Right ventricle myocardium superior (tissue), 1 donor: ENCODE results near the gene RNU4-1. TPM values are rescaled to one million over a fixed set of nuclear protein-coding genes. Genes with fewer than 3 reads are reported as not detected.

Experiments
- ATAC-seq: fragments of 200-7000 bp; cut with Tn5 transposase; one replicate; pipeline ENCODE4 v1.9.1; 2020; ENCODE audit warnings: mild to moderate bottlenecking; ENCODE audit not compliant: poor library complexity
- DNase-seq: peaks from one replicate; pipeline ENCODE4 v3.0.0-alpha.2; 2020
- intact Hi-C: fragments of 100-400 bp; cut with DNase I; formaldehyde crosslinking; loops from one replicate; pipeline ENCODE4 v1.11.2; 2022
- total RNA-seq: library from RNA; stranded (reverse); fragmentation: NEBNext Ultra II Directional; extraction: Animal tissue kit (Norgen Biotek cat#: 25700); gene quantifications from one replicate; pipeline ENCODE4 v1.2.1, GENCODE V29; 2021
- donor health status: DM: no; HTN: yes; CAD: no; lungs with severe emphysema.

RNU4-1 gene
- total RNA-seq, 1 donor from 2014 or later, result 3,793 TPM

- DNase-seq, result peak; percentile 91
- peak; percentile 97 for ATAC-seq
- intact Hi-C loops, result no loop called here
Observed at GRCh38 chr12:120301962-120302815, 9.2 kb upstream of the RNU4-1 start, which contains the start of gene SIRT4. Gene SIRT4, plus strand, starts transcription at chr12:120302321. Its CDS starts 1,241 bp downstream, at chr12:120303562.

DNA sequence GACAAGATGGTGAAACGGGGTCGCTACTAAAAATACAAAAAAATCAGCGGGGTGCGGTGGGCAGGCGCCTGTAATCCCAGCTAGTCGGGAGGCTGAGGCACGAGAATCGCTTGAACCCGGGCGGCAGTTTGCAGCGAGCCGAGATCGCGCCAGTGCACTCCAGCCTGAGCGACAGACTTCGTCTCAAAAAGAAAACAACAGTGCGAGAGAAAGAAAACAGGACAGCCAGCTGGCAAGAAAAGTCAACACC is 701 bp downstream of the RNU4-1 start:
- ATAC-seq, result peak; percentile 11
- DNase-seq, result no peak
- intact Hi-C loops, result no loop called here

DNA sequence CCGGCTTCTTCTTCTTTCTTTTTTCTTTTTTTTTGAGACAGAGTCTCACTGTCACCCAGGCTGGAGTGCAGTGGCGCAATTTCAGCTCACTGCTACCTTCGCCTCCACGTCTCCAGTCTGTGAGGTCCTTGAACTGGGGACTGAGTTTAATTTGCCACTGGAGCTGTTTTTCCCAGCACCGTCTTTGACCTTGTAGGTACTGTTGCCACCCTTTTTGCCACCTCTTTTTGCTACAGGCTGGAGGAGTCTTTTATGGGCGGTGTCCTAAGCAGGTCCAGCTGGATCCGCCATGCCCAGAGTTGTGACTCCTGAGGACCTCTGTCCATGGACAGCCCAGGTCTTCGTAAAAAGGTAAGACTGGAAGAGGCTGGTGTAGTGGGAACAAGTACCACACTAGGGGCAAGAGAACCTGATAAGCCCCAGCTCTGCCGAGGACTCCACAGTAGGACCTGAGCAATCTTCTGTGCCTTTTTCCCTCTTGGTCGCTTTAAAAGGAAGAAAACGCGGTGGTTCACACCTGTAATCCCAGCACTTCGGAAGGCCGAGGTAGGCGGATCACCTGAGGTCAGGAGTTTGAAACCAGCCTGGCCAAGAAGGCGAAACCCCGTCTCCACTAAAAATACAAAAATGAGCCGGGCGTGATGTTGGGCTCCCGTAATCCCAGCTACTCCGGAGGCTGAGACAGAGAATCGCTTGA is 2.3 kb downstream of the RNU4-1 start:
- ATAC-seq (no peak), DNase-seq (no peak)
- intact Hi-C loops, result no loop called here

DNA sequence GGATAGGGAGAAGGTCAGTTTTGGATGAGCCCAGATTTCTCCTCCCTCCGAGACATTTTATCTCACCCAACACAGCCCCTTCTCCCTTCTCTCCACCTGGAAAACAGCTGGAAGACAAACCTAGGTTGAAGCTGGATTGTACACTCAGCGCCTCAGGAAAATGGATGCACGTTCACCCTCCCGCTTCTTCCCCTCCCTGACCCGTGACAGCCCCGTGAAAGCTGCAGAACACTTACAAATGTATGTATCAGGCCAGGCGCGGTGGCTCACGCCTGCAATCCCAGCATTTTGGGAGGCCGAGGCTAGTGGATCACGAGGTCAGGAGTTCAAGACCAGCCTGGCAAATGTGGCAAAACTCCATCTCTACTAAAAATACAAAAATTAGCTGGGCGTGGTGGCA is 5.5 kb downstream of the RNU4-1 start:
- intact Hi-C loops, result no loop called here
- no peak for ATAC-seq
- no peak for DNase-seq

DNA sequence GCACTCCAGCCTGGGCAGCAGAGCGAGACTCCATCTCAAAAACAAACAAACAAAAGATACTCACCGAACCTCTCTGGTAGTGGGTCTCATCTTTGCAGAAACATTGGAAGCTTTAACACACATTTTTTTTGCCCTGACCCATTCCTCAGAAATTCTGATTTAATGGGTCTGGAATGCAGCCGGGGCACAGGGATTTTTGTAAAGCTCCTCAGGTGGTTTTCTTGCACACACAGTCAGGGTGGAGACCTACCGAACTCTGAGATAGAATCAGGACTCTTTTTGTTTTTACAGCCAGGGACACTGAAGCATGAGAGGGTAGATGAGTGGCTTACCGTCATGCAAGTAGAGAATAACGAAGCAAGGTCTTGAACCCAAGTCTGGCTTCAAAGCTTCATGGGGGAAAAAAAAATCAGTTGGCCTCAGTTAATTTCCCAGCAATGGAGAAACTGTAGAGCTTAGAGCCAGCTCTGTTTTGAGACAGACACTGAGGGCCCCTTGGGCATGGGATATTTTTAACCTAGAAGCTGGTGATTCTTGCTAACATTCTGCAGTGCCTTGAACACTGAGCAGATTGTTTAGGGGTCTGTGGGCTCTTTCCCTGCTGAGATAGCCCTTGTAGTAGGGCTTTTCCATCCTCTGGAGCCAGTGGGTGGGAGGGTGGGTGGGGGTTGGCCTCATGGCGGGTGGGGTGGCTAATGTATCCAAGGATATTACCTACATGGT is 6.1 kb downstream of the RNU4-1 start:
- DNase-seq (no peak), ATAC-seq (no peak)
- intact Hi-C loops, result no loop called here

- intact Hi-C loops, result no loop called here
- DNase-seq (no peak), ATAC-seq (no peak)
Observed at GRCh38 chr12:120284381-120284780, 8.7 kb downstream of the RNU4-1 start.

GRCh38 chr12:120283318-120283717 is 9.7 kb downstream of the RNU4-1 start:
- ATAC-seq (no peak), DNase-seq (no peak)
- intact Hi-C loops, result no loop called here

- DNase-seq (no peak), ATAC-seq (no peak)
- intact Hi-C loops, result no loop called here
Observed at GRCh38 chr12:120278137-120279069, 14.6 kb downstream of the RNU4-1 start.

DNA sequence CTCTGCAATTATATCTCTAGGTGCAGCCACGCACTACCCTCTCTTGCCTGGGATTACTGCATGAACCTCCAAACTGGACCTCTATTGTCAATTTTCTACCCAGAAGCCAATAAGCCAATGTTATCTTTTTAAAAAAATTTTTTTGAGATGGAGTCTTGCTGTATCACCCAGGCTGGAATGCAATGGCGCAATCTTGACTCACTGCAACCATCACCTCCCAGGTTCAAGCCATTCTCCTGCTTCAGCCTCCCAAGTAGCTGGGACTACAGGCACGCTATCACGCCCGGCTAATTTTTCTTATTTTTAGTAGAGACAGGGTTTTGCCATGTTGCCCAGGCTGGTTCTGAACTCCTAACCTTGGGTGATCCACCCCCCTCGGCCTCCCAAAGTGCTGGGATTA is 16.3 kb downstream of the RNU4-1 start:
- intact Hi-C loops, result no loop called here
- ATAC-seq (no peak), DNase-seq (no peak)

DNA sequence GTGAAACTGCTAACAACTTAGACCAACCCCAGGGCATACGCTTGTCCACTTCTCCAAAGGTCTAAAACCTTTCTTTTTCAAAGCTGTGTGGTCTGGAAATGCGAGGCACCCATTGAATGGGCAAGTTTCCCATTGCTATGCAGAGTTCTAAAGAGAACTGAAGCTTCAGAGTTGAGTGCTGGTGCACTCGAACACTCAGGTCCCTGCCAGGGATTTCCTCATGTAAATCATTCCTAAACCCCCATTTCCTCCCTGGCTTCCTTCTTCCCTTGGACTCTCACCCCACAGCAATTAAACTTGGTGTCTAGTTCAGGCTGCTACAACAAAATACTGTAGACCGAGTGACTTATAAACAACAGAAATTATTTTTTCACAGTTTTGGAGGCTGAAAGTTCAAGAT is 25.3 kb downstream of the RNU4-1 start:
- intact Hi-C loops, result no loop called here
- DNase-seq, result no peak
- no peak for ATAC-seq

- DNase-seq, result no peak
- intact Hi-C loops, result no loop called here
- ATAC-seq, result no peak
Observed at GRCh38 chr12:120266180-120266870, 26.7 kb downstream of the RNU4-1 start.

DNA sequence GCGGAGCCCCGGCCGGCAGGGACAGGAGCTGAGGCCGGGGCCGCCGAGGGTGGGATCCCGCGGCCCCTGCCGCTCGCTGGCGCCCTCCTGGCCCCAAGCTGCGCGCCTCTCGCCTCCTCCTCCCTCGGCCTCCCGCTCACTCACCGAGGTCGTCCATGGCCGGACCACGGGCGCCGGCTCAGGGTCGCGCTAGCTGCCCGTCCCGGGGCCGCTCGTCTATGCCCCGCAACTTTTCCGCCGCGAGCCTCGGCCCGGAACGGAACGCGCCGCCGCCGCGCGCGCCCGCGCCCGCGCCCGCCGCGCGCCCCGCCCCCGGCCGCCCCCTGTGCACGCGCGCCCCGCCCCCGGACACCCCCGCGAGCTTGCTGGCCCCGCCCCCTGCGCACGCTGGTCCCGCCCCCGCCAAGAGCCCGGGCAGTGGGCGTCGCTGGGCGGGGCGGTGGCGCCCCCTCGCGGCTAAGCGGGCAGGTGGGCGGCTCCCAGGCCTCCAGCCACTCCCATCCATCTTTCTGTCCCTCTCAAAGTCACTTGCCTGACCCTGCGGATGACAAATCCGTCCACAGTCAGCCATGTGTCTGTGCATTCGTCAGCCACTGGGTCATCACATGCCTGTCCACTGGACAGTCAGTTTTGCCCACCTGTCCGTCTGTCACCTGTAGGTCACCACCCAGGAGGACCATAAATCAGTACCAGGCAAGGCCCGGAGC is 27.4 kb downstream of the RNU4-1 start, which contains the start of gene PXN:
PXN (minus strand) TSS at position 258 of the 707 bp plus-strand sequence; CDS start at position 157, 101 bp downstream.
- intact Hi-C loops, result loop anchor here (1.0 kb wide), 1 partner anchor 36 kb away; no protein-coding TSS in a partner anchor
- ATAC-seq (peak; percentile 88), DNase-seq (peak; percentile 93)

DNA sequence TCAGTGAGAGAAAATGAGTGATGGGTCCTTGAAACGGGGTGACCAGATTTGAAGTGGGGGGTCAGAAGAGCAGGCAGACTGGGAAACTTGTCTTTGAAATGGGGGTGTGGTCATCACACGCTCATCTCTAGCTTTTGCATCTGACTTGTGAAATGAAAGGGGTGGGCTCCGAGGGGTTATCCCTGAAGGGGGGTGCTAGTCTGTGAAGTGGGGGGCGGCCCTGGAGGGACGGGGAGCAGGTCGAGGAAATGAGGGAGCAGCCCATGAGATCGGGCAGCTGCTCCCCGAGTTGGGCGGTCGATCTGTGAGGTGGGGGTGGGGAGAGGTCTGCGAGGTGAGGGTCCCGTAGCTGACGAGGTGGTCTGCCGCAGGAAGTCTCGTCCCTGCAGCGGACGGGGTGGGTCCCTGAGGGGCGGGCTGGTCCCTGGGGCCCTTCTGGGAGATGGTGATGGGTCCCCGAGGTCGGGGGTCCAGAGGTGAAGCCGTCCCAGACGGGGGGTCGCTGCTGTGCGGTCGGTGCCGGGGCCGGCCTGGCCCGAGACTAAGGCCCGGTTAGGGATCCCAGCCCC is 28.0 kb downstream of the RNU4-1 start:
- intact Hi-C loops, result loop anchor here (1.0 kb wide), 1 partner anchor 36 kb away; no protein-coding TSS in a partner anchor
- no peak for DNase-seq
- no peak for ATAC-seq

DNA sequence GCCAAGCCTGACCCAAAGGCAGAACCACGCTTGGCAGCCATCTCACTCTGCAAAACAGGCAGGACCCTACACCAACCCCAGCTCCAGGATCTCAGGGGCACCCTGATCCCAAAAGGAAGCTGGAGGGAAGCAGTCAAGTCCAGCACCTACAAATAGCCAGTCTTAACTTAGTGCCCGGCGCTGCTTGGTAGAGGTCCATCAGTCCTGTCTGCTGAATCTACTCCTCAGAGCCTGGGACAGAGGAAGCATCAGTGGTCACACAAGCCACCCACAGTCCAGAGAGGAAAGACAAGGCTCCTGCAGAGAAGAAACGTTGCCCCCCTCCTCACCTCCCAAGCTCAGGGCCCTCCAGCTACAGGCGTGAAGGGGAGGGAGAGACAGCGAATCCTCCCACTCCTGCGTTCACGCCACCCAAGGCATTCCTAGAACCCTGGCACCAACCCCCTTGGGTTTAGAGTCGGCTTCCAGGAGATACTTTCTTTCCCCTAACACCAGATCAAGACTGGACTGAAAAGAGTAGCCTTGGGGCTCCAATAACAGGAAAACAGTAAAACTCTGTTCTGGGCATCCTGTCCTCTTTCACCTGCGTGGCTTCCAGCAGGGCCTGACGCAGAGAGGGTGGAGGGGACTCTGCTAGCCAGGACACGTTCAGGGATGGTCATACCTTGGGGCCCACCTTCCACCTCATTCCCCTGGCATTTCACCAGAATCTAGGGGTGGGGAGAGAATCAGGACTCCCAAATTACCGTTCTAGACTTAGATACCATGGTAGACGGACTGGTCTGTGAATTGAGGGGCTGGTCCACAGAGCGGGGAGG is 28.7 kb downstream of the RNU4-1 start:
- peak; percentile 1 for ATAC-seq
- DNase-seq, result no peak
- intact Hi-C loops, result no loop called here

GRCh38 chr12:120263748-120264085 is 29.3 kb downstream of the RNU4-1 start:
- intact Hi-C loops, result no loop called here
- ATAC-seq (no peak), DNase-seq (no peak)
